T-cell (primary cell): ENCODE results near the gene COL4A6. TPM values are rescaled to one million over a fixed set of nuclear protein-coding genes. Genes with fewer than 3 reads are reported as not detected.
A peak's percentile ranks its signal among the peaks of the same experiment; 100 is the strongest.

Experiments used
- ATAC-seq, 4 experiments: fragments of 200-7000 bp in 3 of 4; fragments of 150-1000 bp in 1 of 4; cut with Tn5 transposase; replicated peaks in 1 of 4; 1 replicate in 3 of 4; 2 replicates in 1 of 4; pipeline ENCODE4 v1.10.0; 2021; ENCODE audit warnings: moderate library complexity in 3 of 4, mild to moderate bottlenecking in 2 of 4, moderate number of reproducible peaks in 1 of 4
- CTCF ChIA-PET, 2 donors: fragments of 300-600 bp; sonication (Branson Sonifier 250); formaldehyde crosslinking; loops; one replicate each; lab custom pipeline; 2022; ENCODE audit warnings: antibody characterized with exemption in 2 of 2; lab: Charles Lee
- POLR2A ChIA-PET, 2 donors: fragments of 300-600 bp; sonication (Branson Sonifier 250); formaldehyde crosslinking; loops; one replicate each; lab custom pipeline; 2022; ENCODE audit warnings: antibody characterized with exemption in 2 of 2; lab: Charles Lee
- DNase-seq, 35 experiments: peaks; one replicate each; pipeline versions ENCODE4 v3.0.0 to v3.0.0-alpha.2; 2013 to 2023
- H3K27ac ChIP-seq: one replicate; pipeline ENCODE4 v1.5.1; 2013; ENCODE audit warnings: low read length
- H3K27me3 ChIP-seq, 2 experiments: replicated peaks in 1 of 2; 1 replicate in 1 of 2; 2 replicates in 1 of 2; pipeline versions ENCODE4 v1.6.1 to v1.7.0; 2013; ENCODE audit warnings: low read length in 1 of 2, mixed read lengths in 1 of 2; ENCODE audit not compliant: control insufficient read depth in 2 of 2, insufficient read depth in 2 of 2; ENCODE audit errors: extremely low read depth in 1 of 2
- H3K36me3 ChIP-seq, 2 donors: 1 replicate in 1 of 2; 2 replicates in 1 of 2; pipeline versions ENCODE4 v1.6.1 to v1.7.0; 2013; ENCODE audit warnings: low read length in 1 of 2; ENCODE audit not compliant: control insufficient read depth in 2 of 2, insufficient read depth in 1 of 2; ENCODE audit errors: extremely low read depth in 1 of 2
- H3K4me1 ChIP-seq, 2 experiments: 1 replicate in 1 of 2; 2 replicates in 1 of 2; pipeline versions ENCODE4 v1.6.1 to v1.7.0; 2013; ENCODE audit warnings: low read length in 2 of 2, mixed read lengths in 1 of 2; ENCODE audit not compliant: insufficient read depth in 2 of 2, control insufficient read depth in 1 of 2; ENCODE audit errors: extremely low read depth in 1 of 2
- H3K4me3 ChIP-seq, 2 donors: 1 replicate in 1 of 2; 2 replicates in 1 of 2; pipeline versions ENCODE4 v1.5.1 to v1.7.0; 2013; ENCODE audit warnings: mild to moderate bottlenecking in 2 of 2, low read length in 1 of 2, moderate library complexity in 1 of 2; ENCODE audit not compliant: control insufficient read depth in 1 of 2; ENCODE audit errors: extremely low read depth in 1 of 2
- H3K9me3 ChIP-seq: 2 replicates; pipeline ENCODE4 v1.7.0; 2013
- H3K27ac Mint-ChIP-seq, 2 donors: one replicate each; pipeline ENCODE4 v1.8.0; 2020 to 2021; ENCODE audit warnings: mild to moderate bottlenecking in 2 of 2, mixed read lengths in 2 of 2
- H3K27me3 Mint-ChIP-seq, 2 donors: one replicate each; pipeline ENCODE4 v1.8.0; 2021 to 2022; ENCODE audit warnings: mixed read lengths in 2 of 2
- H3K36me3 Mint-ChIP-seq: one replicate; pipeline ENCODE4 v1.8.0; 2021; ENCODE audit warnings: mixed read lengths
- H3K4me1 Mint-ChIP-seq, 3 donors: one replicate each; pipeline ENCODE4 v1.8.0; 2020 to 2022; ENCODE audit warnings: mixed read lengths in 3 of 3, mild to moderate bottlenecking in 1 of 3
- H3K4me3 Mint-ChIP-seq, 3 donors: one replicate each; pipeline ENCODE4 v1.8.0; 2020 to 2022; ENCODE audit warnings: mild to moderate bottlenecking in 3 of 3, mixed read lengths in 3 of 3, moderate library complexity in 3 of 3
- H3K9me3 Mint-ChIP-seq, 3 donors: one replicate each; pipeline ENCODE4 v1.8.0; 2020 to 2022; ENCODE audit warnings: mixed read lengths in 3 of 3
- WGBS: methylation state at CpG from one replicate; pipeline ENCODE4 v1.1.5; 2013; ENCODE audit warnings: missing lambda C conversion rate; ENCODE audit not compliant: insufficient coverage; 5-methylcytosine and 5-hydroxymethylcytosine counted together
- total RNA-seq, 35 experiments: library from RNA in 6 of 35; stranded (reverse) in 6 of 35; fragments of 120-200 nt in 1 of 35; gene quantifications; one replicate each; pipeline versions ENCODE4 v1.2.1 to v1.2.4 and lab custom pipeline; 2013 to 2026

COL4A6 gene
- total RNA-seq, 5 donors from 2014 or later (not counting 1 experiment from before 2014, with no cell fraction given): 0.03 to 0.22 (median 0.20) TPM; not detected in 2

DNA sequence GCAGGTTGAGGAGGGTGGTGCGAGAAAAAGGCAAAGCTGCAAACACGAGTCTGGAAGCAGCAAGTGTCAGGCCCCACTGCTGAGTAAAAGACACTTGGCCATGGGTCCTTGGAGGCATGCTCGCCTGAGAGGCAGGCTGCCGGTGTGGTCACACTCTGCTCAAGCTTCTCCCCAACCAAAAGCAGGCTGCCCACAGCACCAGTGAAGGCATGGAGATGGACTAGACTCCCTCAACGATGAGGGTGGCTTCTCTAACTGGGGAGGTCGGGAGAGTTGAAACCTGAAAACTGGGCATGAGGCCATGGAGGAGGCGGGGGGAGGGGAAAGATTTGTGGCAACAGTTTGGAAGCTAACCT lies 260.1 kb downstream of the COL4A6 start:
- Mint-ChIP-seq H3K27me3 (peaks cover 0 to 4% of the 10 kb centered on the region in 2 donors), H3K4me1 (no peaks in the 10 kb centered on the region), H3K9me3 (no peaks in the 10 kb centered on the region), H3K4me3 (no peak overlapping the region), H3K36me3 (no peaks in the 10 kb centered on the region), H3K27ac (no peak overlapping the region)
- DNase-seq (no peak), ATAC-seq (no peak)
- H3K27ac ChIP-seq: no peak overlapping the region
- no peak overlapping the region for H3K4me3 ChIP-seq
- ChIA-PET POLR2A (interaction anchor here in 1 of 2 donors (0.5 kb wide), 1 partner anchor 37 kb away, joined by 3 read pairs; no protein-coding TSS in a partner anchor), CTCF (no interaction called here)
- no peaks in the 10 kb centered on the region for H3K9me3 ChIP-seq
- 60% methylated on average over 1 of the region's 7 CpGs for WGBS
- no peaks in the 10 kb centered on the region for H3K27me3 ChIP-seq
- no peaks in the 10 kb centered on the region for H3K36me3 ChIP-seq
- no peaks in the 10 kb centered on the region for H3K4me1 ChIP-seq

DNA sequence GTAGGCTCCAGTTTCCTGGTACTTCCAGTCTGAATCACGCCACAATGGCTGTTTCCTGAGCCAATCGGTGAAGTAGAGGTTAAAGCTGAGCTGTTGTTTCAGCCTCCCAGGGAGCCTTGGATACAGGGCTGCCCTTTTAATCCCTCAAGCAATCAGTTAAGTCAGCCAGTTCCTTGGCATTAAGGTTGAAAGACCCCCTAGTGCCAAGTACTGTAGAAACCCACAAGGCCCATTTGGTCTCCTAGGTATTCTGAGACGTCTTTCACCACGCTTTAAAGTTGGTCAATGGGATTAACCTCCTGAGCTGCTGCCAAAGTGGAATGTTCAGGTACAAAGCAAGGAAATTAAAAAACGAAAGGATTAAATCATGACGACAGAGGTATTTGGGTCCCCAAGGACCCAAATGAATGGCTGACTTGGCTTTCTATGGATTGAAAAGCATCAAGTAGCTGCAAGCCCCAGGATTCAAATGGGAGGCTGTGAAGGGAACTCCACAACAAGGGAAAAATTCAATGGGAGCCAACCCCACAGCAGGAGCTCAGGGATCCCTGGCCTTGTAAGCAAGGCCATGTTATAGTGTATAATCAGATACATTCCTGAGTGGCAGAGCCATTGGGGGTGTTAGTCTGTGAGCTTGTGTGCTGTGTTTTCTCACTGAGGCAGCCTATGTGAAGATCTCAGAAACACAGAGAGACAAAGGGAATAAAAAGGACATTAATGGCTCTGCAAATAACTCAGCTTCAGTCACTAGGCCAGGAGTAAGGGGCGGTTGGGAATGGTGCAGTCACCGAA lies 260.7 kb downstream of the COL4A6 start:
- H3K36me3 Mint-ChIP-seq: no peaks in the 10 kb centered on the region
- ChIA-PET CTCF (interaction anchor here in 1 of 2 donors (0.5 kb wide), 1 partner anchor 215 kb away, joined by 4 read pairs; no protein-coding TSS in a partner anchor), POLR2A (interaction anchor here in 1 of 2 donors (0.5 kb wide), 1 partner anchor 37 kb away, joined by 3 read pairs; no protein-coding TSS in a partner anchor)
- no peak overlapping the region for H3K27ac Mint-ChIP-seq
- H3K27ac ChIP-seq: no peak overlapping the region
- H3K4me1 ChIP-seq: no peaks in the 10 kb centered on the region
- no peaks in the 10 kb centered on the region for H3K27me3 ChIP-seq
- WGBS: no CpG with 5 or more reads among the region's 8 CpGs
- H3K9me3 ChIP-seq: no peaks in the 10 kb centered on the region
- ATAC-seq: no peak
- H3K4me1 Mint-ChIP-seq: no peaks in the 10 kb centered on the region
- H3K36me3 ChIP-seq: no peaks in the 10 kb centered on the region
- H3K4me3 ChIP-seq: no peak overlapping the region
- H3K4me3 Mint-ChIP-seq: no peak overlapping the region
- no peaks in the 10 kb centered on the region for H3K9me3 Mint-ChIP-seq
- H3K27me3 Mint-ChIP-seq: peaks cover under 1 to 4% of the 10 kb centered on the region in 2 donors
- DNase-seq: no peak

DNA sequence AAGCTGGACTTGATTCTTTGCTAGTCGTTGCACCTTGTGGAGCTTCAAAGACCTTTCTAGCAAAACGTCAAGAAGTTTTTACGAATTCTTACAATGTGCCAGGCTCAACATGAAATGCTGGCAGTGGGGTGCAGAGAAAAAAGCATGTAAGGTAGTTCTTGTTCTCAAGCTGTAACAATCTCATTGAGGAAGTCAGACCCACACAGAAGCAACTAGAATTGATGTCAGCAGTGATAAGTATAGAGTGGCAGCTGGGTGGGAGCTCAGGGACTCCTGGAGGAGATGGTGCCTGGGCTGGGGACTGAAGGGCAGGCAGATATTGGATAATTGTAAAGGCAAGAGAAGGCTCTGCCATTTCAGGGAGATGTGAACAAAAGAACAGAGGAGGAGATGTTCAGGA lies 264.3 kb downstream of the COL4A6 start:
- Histone ChIP-seq H3K27ac (no peak overlapping the region), H3K9me3 (no peaks in the 10 kb centered on the region), H3K36me3 (no peaks in the 10 kb centered on the region), H3K27me3 (no peaks in the 10 kb centered on the region), H3K4me1 (no peaks in the 10 kb centered on the region), H3K4me3 (no peak overlapping the region)
- WGBS: no CpG with 5 or more reads among the region's 3 CpGs
- no peak for ATAC-seq
- DNase-seq: no peak
- Mint-ChIP-seq H3K27me3 (peaks cover 2 to 4% of the 10 kb centered on the region in 2 donors), H3K4me3 (no peak overlapping the region), H3K4me1 (no peaks in the 10 kb centered on the region), H3K9me3 (no peaks in the 10 kb centered on the region), H3K27ac (peak overlapping the region in 1 of 2 donors; percentile 13), H3K36me3 (no peaks in the 10 kb centered on the region)
- ChIA-PET CTCF (no interaction called here), POLR2A (no interaction called here)

DNA sequence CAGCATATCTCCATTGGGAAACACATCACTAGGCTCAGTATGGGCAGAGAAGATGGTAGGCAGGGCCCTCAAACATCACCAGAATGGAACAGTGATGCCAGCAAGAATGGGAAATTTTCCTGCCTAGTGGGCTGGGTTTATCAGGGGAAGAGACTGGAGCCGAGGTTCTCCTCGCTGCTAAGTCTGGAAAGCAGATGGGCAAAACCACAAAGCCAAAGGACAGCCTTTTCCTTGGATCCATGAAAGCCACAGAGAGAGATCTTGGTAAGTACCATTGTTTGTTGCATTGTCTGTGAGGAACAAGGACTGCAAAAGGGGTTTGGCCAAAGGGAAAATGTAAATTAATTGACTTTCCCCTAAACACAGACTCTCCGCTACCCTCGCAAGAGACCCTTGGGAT lies 266.6 kb downstream of the COL4A6 start:
- no CpG with 5 or more reads among the region's 4 CpGs for WGBS
- ATAC-seq (no peak), DNase-seq (no peak)

DNA sequence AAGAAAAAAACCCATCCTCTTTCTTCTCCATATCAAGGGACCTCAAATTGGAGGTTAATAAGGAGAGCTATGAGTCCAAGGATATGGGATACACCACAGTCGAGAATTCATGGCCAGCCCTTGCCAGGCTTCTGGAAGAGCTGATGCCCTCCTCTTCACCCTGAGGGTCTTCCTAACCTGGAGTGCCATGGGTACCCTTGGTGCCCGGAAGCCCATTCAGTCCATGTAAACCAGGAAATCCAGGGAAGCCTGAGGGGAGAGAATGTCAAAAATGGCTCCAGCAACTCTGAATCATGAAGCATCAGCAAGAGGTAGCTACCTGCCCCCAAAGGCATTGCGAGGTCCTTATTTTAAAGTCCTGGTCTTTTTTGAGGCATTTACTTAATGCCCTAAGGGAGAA lies 268.5 kb downstream of the COL4A6 start:
- Histone ChIP-seq H3K36me3 (no peaks in the 10 kb centered on the region), H3K27me3 (no peaks in the 10 kb centered on the region), H3K27ac (no peak overlapping the region), H3K4me3 (no peak overlapping the region), H3K9me3 (no peaks in the 10 kb centered on the region), H3K4me1 (no peaks in the 10 kb centered on the region)
- H3K4me1 Mint-ChIP-seq: no peaks in the 10 kb centered on the region
- H3K36me3 Mint-ChIP-seq: no peaks in the 10 kb centered on the region
- H3K27ac Mint-ChIP-seq: no peak overlapping the region
- CTCF ChIA-PET: no interaction called here
- ATAC-seq (no peak), DNase-seq (no peak)
- H3K27me3 Mint-ChIP-seq: peaks cover 0 to 2% of the 10 kb centered on the region in 2 donors
- POLR2A ChIA-PET: no interaction called here
- no peaks in the 10 kb centered on the region for H3K9me3 Mint-ChIP-seq
- no peak overlapping the region for H3K4me3 Mint-ChIP-seq
- WGBS: no CpG with 5 or more reads among the region's 3 CpGs

More for the DNA sequence above, 266.6 kb downstream of the COL4A6 start:
- H3K27ac Mint-ChIP-seq: no peak overlapping the region
- Histone ChIP-seq H3K4me3 (no peak overlapping the region), H3K9me3 (no peaks in the 10 kb centered on the region), H3K36me3 (no peaks in the 10 kb centered on the region), H3K4me1 (no peaks in the 10 kb centered on the region), H3K27me3 (no peaks in the 10 kb centered on the region), H3K27ac (no peak overlapping the region)
- H3K9me3 Mint-ChIP-seq: no peaks in the 10 kb centered on the region
- no peak overlapping the region for H3K4me3 Mint-ChIP-seq
- H3K36me3 Mint-ChIP-seq: no peaks in the 10 kb centered on the region
- peaks cover 0 to 2% of the 10 kb centered on the region in 2 donors for H3K27me3 Mint-ChIP-seq
- ChIA-PET POLR2A (no interaction called here), CTCF (interaction anchor here in 1 of 2 donors (0.6 kb wide), 1 partner anchor 28 kb away, joined by 3 read pairs; no protein-coding TSS in a partner anchor)
- no peaks in the 10 kb centered on the region for H3K4me1 Mint-ChIP-seq

DNA sequence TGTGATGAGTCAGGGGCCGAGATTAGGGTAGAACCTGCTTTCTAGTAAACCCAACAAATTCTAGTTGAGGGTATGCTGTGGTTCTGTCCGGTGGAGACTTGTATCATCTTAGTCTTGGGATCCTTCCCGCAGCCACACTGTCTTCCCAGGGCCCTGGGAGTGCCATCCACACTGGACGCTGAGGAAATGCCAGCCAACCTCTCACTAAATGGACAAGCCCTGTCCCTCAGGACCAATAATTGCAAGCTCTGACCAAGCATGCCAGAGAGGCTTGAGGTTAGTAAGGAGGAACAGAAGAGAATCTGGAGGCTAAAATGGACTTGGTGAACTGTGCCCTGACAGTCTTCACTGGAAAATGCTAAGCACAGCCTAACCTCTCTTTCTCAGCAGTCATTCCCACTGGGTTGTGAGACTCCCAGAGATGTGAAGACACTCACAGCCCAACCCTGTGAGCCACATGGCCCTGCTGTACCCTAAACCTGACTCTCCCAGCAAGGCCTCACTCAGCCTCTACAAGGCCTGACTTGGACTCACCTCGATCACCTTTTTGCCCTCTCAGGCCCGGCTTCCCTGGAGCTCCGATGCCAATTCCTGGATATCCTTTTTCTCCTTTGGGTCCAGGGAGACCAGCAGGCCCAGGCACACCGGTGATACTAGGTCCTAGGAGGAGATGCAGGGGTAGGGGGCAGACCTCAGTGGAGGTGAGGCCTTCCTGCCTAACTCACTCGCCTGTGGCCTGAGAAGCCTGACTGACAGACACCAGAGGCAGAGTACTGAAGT lies 269.1 kb downstream of the COL4A6 start:
- POLR2A ChIA-PET: no interaction called here
- H3K36me3 ChIP-seq: no peaks in the 10 kb centered on the region
- H3K9me3 Mint-ChIP-seq: no peaks in the 10 kb centered on the region
- 100% methylated on average over 2 of the region's 9 CpGs for WGBS
- H3K9me3 ChIP-seq: no peaks in the 10 kb centered on the region
- H3K27me3 ChIP-seq: no peaks in the 10 kb centered on the region
- ATAC-seq (no peak), DNase-seq (no peak)
- H3K4me3 Mint-ChIP-seq: no peak overlapping the region
- no peak overlapping the region for H3K27ac Mint-ChIP-seq
- no peaks in the 10 kb centered on the region for H3K4me1 Mint-ChIP-seq
- no peaks in the 10 kb centered on the region for H3K4me1 ChIP-seq
- H3K27ac ChIP-seq: no peak overlapping the region
- peaks cover 0 to 2% of the 10 kb centered on the region in 2 donors for H3K27me3 Mint-ChIP-seq
- CTCF ChIA-PET: no interaction called here
- H3K36me3 Mint-ChIP-seq: no peaks in the 10 kb centered on the region
- no peak overlapping the region for H3K4me3 ChIP-seq
